Measurements from ENCODE around the gene IGIP.

The IGIP gene

DNA sequence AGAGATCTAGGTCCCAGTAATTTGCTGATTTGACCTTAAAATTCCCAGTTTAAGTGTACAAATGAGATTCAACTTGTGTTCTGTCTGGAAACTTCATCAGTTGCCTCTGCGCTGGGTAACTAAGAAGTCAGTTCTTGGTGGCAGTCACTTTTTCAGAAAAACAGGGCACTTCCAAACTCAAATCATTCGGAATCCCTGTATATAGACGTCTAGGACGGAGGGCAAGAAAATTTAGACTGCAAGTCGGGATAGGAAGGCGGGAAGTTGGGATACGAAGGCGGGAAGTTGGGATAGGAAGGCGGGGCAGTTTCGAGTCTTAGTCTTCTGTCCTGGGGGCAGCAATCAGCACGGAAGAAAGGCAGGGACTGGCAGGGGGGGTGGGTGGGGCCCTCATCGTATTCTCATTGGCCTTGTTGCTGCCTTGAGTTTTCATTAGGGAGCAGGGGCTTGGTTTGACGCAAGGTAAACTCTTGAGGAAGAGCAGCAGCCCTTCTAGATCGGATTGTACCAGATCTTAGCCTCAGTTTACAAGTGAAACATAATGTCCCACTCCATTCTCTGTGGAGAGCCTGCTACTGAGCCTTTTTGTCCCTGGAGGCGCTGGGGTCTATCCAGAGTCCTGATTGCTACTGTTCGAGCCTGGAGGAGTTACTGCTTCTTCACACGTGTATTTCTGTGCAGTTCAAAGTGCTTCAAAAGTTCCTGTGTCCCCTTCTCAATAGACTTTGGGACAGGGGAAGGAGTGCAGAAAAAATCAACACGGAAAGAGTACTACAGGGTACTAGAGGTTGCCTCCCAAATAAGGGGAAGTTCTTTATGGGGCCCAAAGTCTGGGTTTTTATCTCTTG is 14.5 kb upstream of the IGIP start:
- no peak overlapping the region for H3K4me3 ChIP-seq (ENCODE audit: low read depth, low read length)

DNA sequence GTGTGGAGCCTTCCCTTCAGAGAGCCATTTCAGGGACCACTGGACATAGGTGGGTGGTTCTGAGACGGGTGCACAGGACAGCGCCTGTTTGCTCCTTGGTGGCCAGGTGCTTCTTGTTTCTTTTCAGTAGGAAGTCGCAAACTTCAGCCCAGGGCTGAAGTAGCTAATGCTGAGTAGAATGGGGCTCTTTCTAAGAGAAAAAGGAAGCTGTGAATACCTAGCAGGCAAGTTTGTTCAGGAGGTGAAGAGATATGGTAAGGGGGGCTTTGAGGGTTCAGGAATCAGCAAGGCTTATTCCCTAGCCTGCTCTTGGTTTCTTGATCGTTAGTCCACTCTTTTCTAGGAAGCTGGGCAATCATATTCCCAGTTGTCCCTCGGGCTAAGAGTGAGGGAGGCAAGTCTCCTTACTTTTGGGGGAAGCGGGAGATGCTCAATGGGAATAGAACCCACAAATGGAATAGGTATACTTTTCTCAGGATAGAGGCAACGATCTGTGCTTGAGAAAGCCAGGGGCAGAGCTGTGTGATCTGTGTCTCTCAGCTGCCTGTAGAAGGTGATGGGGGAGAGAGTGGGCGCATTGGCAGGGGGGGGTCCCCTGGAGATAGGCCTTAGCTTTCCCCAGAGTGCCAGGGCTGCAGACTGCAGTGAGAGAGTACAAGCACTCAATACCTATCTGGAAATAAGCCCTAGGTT is 13.7 kb upstream of the IGIP start:
- no peak overlapping the region for H3K4me3 ChIP-seq (ENCODE audit: low read depth, low read length)

- H3K4me3 ChIP-seq (ENCODE audit: low read depth, low read length) = peak overlapping the region; percentile 70
Observed at GRCh38 chr5:140112685-140113179, 13.0 kb upstream of the IGIP start.

DNA sequence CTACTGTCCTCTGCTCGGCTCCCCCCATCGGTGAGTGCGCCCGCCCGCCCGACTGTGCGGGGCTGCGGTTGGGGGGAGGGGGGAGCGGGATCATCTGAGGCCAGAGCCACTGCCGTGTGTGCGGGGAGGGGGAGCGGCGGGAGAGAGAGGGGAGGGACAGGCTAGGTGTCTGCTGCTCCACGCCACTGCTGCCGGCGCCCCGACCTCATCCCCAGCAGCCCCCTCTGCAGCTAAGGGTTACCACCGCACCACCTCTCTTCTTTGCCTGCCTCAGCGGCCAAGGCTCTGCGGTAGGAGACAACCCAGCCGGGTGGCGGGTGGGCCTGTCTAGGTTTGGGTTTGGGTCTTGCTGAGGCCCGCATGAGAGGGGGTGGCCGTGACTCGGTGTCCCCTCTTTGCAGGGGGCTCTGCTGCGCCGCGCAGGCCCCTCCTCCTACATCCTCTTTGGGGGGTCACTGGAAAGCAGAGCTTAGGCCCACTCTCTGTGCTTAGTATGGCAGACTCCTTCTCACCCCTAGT is 12.5 kb upstream of the IGIP start:
- peak overlapping the region; percentile 70 for H3K4me3 ChIP-seq (ENCODE audit: low read depth, low read length)

DNA sequence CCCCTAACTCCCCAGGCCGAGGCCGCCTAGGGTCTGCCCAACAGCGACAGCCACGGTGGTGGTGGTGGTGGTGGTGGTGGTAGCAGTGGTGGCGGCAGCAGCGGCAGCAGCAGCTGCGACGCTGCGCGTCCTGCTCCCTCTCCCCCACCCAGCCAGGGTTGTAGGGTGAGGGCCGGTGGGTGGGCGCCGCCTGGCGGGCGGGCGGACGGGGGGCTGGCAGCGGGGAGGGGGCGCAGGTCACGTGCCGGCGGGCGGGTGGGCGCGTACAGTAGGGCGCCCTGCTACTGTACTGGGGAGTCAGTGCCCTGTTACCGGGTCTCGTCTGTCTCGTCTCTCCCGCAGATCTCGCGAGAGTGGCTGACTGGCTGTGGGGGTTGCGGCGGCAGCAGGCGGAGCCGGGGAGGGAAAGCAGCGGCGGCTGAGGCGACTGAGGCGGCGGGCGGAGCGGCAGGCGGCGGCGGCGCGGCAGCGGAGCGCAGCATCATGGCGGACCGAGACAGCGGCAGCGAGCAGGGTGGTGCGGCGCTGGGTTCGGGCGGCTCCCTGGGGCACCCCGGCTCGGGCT is 12.0 kb upstream of the IGIP start, which contains the start of gene PURA:
Gene PURA (plus strand): TSS at position 411 of the 565 bp plus-strand sequence. CDS start 73 bp downstream, at position 484.
- peak within 1 kb of the TSS; percentile 70 for H3K4me3 ChIP-seq (ENCODE audit: low read depth, low read length)

DNA sequence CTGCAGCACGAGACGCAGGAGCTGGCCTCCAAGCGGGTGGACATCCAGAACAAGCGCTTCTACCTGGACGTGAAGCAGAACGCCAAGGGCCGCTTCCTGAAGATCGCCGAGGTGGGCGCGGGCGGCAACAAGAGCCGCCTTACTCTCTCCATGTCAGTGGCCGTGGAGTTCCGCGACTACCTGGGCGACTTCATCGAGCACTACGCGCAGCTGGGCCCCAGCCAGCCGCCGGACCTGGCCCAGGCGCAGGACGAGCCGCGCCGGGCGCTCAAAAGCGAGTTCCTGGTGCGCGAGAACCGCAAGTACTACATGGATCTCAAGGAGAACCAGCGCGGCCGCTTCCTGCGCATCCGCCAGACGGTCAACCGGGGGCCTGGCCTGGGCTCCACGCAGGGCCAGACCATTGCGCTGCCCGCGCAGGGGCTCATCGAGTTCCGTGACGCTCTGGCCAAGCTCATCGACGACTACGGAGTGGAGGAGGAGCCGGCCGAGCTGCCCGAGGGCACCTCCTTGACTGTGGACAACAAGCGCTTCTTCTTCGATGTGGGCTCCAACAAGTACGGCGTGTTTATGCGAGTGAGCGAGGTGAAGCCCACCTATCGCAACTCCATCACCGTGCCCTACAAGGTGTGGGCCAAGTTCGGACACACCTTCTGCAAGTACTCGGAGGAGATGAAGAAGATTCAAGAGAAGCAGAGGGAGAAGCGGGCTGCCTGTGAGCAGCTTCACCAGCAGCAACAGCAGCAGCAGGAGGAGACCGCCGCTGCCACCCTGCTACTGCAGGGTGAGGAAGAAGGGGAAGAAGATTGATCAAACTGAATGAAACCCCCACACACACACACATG is 11.2 kb upstream of the IGIP start:
- peak overlapping the region; percentile 70 for H3K4me3 ChIP-seq (ENCODE audit: low read depth, low read length)

DNA sequence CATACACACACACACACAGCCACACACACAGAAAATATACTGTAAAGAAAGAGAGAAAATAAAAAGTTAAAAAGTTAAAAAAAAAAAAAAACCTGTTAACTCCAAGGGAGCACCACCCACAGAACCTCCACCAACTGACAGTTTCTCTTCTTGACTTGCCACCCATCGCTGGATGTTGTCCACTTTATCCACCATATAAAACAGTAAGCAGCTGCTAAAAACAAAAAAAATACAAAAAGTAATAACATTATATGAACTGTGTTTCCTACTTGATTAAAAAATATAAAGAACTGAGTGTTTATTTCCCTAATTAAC is 10.6 kb upstream of the IGIP start:
- no peak overlapping the region for H3K4me3 ChIP-seq (ENCODE audit: low read depth, low read length)

DNA sequence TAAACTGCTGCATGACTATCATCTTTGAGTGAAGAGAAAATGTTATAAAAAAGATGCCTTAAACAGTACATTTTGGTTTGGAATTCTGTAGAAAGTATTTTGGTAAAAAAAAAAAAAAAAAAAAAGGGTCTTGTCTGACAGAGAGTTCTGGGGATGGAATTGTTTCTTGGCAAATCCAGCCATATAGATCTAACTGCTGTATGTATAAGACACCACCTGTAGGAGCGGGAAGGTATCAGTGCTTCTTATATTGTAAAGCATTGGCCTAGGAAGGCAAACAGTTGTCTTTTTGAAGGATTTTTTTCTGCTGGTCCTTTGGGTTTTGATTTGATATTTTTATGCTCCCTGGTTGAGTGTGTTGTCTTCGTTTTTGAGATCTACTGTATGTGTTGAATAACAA is 9.0 kb upstream of the IGIP start:
- no peak overlapping the region for H3K4me3 ChIP-seq (ENCODE audit: low read depth, low read length)

- H3K4me3 ChIP-seq (ENCODE audit: low read depth, low read length) = no peak overlapping the region
Observed at GRCh38 chr5:140117523-140117922, 8.2 kb upstream of the IGIP start.

- H3K4me3 ChIP-seq (ENCODE audit: low read depth, low read length) = no peak overlapping the region
Observed at GRCh38 chr5:140118302-140118936, 7.3 kb upstream of the IGIP start.

DNA sequence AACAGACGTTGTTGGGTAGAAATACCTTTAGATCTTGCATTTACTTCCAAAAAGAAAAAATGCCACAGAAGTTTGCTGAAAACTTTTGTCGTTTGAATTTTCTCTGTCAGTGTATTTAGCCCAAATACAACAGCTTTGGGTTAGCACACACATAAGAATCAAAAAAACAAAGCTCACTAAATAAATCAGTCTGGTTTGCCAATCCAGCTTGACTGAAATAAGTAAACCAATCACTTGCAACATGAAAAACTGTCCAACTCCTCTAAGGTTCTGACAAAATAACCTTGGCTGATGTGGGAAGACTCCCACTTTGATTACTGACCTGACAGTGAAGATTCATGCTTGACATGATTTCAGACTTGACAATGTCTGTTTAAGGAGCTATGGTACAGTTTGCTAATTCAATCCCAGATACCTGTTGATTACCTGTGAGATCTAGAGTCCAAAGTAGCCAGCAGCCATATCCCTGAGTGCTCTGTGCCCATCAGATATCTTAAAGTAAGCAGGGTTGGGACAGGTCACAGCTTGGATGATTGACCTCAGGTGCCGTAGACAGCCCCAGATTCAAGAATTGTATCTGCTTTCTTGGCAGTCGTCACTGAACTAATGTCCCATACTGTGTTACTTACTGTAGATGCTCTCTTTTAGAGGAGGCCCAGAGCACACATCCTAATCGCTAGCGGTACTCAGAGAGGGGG is 727 bp downstream of the IGIP start:
- H3K4me3 ChIP-seq (ENCODE audit: low read depth, low read length) = no peak overlapping the region

- no peak overlapping the region for H3K4me3 ChIP-seq (ENCODE audit: low read depth, low read length)
Observed at GRCh38 chr5:140128376-140128775, 2.6 kb downstream of the IGIP start.

DNA sequence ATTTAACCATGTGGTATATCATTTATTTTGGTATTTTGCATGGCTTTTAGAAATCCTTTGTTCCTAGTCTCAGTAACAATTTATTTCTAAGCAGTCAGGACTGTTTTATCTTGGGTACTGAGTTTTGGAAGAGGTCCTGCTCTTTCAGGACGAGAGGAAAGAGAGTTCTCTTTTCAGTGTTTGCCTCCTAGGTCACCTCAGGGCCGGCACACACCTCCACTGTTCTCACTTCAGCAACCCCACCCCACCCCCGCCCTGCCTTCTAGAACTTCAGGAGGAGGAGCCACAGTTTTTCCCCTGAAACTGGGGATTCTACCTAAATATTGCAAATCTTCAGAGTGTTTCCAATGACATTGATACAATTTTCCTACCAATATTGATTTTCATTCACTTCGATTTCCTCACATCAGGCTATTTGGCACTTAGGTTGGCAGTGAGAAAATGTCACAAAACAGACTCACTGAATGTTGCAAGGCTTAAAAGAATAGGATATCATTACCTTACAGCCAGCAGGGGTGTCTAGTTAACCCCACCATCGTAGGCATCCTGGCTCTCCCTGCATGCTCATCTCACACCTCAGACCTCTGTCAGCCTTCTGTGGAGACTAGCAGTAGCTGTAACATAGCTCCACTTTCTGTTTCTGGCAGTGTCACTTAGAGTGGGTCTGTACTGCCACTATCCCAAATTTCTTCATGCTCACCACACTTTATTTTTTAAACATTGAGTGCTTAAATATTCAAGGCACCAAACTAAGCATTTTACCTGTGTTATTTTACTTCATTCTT is 5.4 kb downstream of the IGIP start:
- H3K4me3 ChIP-seq (ENCODE audit: low read depth, low read length) = no peak overlapping the region

DNA sequence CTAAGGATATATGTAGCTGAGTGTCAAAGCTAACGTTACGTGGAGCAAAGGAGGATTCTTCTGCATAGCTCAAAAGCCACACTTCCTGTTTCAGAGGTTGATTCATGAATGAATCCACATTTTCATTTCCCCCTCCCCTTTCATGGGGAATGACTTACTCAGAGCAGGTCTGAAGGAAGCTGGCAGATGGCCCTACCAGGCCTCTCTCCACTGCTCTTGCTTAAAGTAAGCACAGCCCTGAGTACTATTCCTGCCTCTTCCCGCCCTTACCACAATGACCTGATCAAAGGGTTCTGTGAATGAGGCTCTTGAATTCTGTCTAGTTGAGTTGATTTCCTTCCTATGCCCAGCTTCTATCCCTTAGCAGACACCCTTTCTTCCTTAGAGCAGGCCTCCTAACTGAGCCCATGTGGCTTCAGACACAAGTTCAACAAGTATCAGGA is 6.3 kb downstream of the IGIP start:
- no peak overlapping the region for H3K4me3 ChIP-seq (ENCODE audit: low read depth, low read length)

DNA sequence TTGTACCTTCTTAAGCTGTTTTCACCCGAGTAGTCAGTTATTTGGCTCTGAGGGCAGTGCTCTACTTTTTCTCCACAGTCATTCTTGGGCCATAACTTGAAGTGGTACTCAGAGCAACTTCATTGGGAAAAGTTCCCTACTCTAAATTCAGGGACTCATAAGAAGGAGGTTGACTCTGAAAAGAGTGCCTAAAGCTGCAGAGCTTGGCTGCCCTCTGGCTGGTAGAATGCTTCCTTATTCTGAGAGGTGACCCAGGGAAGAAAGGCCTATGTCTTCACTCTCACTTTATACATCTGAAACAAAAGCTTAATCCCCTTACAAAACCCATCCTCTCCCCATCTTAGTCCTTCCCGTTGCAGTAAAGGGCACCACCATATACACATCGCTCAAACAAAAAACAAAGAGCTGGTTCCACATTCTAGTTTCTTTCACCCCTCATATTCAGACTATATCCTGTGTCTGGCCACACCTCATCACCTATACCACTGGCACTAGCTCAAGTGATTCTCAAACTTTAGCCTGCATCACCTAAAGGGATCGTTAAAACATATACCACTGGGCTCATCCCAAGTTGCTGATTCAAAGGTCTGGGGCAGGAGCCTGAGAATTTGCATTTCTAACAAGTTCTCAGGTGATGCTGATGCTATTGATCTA is 7.9 kb downstream of the IGIP start:
- no peak overlapping the region for H3K4me3 ChIP-seq (ENCODE audit: low read depth, low read length)

DNA sequence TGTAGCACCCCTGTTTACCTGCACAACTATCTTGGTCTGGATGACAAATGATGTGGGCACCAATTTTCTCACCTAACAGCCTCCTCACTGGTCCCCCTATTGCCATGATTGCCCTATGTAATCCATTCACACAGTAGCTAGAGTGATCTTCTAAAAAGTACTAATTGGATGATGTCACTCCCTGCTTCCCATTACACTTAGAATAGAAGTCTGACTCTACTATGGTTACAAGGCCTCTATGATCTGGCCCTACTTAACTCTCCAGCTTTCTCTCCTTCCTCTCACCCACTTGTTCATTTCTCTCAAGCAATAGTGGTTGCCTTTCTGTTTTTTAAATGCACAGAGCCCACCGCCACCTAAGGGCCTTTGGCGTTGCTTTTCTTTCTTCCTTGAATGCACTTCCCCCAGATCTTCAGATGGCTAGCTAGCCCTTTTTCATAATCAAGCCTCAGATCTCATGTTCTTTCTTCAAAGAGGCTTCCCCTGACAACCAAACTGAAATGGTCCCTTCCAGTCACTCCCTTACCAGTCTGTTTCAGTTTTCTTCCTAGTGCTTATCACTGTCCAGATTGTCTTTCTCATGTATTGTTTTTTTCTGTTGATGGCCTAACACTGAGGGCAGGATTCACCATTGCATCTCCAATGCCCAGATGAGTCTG is 8.7 kb downstream of the IGIP start:
- no peak overlapping the region for H3K4me3 ChIP-seq (ENCODE audit: low read depth, low read length)

- H3K4me3 ChIP-seq (ENCODE audit: low read depth, low read length) = no peak overlapping the region
Observed at GRCh38 chr5:140135127-140135526, 9.4 kb downstream of the IGIP start.

DNA sequence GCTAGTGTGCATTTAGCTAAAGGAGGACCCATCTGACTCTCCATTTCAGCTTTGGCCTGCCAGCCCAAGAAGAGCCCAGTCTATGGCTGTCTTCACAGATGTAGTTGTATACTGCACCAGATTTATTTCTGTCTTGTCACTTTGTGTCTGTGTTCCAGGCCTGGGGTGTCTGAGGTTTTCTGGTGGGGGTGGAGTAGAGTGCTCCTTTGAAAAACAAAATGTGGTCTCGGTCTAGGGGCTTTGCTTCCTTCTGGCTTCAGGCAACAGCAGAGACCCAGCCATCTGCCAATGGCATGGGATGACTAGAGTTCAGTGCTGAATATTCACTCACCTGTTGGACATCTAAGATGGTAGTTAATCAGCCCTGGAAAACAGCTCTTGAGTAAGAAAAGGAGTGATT is 10.9 kb downstream of the IGIP start:
- H3K4me3 ChIP-seq (ENCODE audit: low read depth, low read length) = no peak overlapping the region
